Brain pericyte (primary cell): Measurements from ENCODE around the gene IRS2.

Source experiments
- DNase-seq: peaks from one replicate; pipeline ENCODE4 v3.0.0-alpha.2; 2012; ENCODE audit warnings: low read depth, low spot score

IRS2 gene

DNA sequence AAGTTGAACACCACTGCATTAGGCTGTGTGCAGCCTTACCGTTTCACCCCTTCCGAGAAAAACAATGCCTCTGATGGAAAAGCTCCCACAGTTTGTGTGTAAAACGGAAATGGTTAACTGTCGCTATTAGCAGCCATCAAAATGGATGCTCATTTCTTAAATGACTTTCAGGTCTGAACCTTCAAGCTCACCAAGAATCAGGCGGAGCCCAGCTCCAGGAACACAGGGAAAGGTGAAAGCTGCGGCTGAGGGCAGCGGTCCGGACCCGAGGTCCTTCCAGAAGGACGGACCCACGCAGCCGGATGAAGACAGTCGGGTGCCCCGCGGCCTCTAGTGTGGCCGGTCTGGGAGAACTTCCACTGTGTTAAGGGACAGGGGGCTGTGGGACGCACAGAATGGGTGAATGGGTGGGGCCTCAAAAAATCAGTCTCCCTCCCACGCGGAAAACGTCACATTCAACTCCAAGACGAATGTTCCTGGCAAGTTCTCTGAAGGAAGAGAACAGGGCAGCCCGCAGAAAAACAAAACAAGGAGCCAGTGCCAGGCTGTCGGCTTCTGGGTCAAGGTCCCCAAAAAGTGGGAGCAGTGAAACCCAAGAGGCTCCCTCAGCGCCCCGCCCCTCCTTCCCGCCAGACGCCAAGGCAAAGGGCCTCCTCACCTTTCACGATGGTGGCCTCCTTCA lies 4.9 kb downstream of the IRS2 start:
- no peak for DNase-seq

DNA sequence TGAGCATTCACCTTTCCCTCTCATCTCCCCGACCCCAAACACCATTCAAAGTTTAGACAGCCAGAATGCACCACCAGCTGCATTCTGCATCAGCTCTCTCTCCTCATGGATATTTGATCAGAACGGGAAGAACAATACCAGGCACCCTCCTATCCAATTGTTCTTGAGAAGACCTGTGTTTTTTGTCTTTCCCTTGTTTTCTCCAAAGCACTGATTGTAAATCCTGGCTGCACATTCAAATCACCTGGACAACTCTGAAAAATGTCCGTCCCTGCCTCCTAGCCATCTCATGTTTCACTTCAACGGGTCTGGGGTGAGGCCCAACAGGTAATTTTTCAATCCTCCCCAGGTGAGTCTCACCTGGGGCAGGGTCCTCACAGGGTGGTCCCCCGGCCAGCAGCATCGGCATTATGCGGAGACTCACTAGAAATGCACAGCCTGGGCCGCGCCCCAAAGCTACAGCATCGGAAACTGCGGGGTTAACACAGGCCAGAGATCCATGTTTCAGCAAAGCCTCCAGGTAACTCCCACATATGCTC lies 5.5 kb downstream of the IRS2 start:
- no peak for DNase-seq

- DNase-seq, result no peak
These were observed 6.4 kb downstream of the IRS2 start for GRCh38 chr13:109779876-109780510.

DNA sequence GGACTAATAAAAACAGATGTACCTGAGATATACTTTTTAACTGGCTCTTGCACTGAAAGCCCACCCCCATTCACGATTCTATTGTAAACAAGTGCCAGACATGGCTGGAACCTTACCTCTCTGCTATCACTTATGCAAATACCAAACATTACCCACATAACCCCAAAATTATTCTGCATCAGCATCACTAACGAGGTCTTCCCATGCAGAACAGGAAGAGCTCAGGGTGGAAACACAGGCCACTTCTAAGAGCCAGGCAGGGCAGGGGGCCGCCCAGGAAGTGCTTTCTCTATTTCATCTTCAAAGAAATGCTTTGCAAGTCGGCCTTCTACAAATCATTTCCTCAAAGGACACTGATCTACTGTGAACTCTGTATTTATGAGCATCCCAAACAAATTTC lies 7.3 kb downstream of the IRS2 start:
- DNase-seq, result no peak

DNA sequence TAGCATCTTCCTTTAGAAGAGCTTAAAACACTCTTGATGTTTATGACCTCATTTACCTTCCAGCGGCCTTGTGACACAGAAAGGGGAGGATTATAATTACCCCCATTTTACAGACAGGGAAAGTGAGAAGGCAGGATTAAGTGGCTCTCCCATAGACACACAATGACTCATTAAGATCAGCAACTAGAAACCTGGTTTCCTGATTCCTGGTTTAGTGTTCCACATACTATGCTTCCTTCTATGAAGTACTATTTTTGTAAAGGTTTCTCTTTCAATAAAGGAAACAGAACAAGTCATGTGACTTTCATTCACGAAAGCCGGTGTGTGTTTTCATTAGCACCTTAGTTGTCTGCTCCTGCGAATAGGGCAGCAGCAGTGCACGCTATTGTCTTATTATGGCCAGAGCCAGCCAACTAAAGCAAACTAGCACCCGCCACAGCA lies 8.3 kb downstream of the IRS2 start:
- DNase-seq, result no peak

- DNase-seq, result no peak
These were observed 9.8 kb downstream of the IRS2 start for GRCh38 chr13:109776575-109776974.

DNA sequence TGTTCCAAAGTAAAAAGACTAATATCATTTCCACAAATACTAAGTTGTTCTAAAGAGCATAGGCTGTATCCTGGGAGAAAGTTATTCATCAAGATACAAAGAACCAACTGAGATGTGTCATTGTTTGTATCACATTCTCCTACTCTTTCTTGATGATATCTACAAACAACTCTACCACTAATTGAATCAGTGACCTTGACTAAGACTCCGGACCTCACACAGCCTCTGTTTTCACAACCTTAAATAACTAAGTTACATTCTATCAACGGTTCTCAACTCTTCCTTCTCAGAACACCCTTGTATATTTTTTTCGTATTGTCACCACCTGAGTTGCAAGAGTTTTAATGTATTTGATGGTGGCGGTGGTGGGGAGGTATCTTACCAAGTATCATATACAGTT lies 12.6 kb downstream of the IRS2 start:
- no peak for DNase-seq

GRCh38 chr13:109773276-109773675 lies 13.1 kb downstream of the IRS2 start:
- DNase-seq, result no peak

DNA sequence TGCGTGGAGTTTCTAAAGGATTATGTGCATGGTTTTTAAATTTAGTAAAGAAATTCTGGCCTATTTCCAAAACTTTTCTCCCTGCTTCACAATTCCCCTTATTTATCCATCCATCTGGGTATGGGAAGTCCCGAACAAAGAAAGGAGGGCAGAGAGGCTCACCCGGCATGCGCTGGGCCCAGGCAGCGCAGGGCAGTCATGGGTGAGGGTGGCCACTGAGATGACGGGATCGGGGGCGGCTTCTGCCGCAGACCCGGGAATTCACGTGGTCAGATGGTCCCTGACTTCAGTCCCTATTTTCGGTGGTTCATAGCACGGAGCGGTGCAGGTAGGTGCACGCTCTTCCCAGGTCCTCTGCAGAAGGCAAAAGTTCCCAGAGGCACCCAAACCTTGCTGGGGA lies 14.5 kb downstream of the IRS2 start:
- no peak for DNase-seq

- DNase-seq, result no peak
These were observed 15.9 kb downstream of the IRS2 start for GRCh38 chr13:109770436-109770835.

GRCh38 chr13:109769921-109770320 lies 16.5 kb downstream of the IRS2 start:
- DNase-seq, result no peak

DNA sequence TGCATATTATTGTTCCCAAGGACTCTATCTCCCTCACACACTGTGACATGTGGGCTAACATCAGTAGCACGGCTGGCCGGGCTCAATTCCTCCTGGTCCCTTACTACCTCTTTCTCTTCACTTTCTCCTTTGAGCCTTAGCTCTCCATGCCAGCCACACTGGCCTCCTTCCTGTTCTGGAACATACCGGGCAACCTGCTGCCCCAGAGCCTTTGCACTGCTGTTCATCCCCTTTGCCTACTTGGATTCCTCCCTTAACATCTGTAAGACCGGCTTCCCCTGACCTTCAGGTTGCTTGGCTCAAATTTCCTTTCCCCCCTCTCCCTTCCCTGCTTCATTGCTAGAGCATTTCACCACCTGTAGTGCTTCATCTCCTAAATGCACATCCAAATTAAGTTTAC lies 17.1 kb downstream of the IRS2 start:
- DNase-seq, result no peak

GRCh38 chr13:109768616-109769015 lies 17.8 kb downstream of the IRS2 start:
- DNase-seq, result no peak

- no peak for DNase-seq
These were observed 18.2 kb downstream of the IRS2 start for GRCh38 chr13:109768176-109768575.

GRCh38 chr13:109767023-109767422 lies 19.4 kb downstream of the IRS2 start:
- no peak for DNase-seq

- DNase-seq, result no peak
These were observed 21.7 kb downstream of the IRS2 start for GRCh38 chr13:109764470-109765291.

- DNase-seq, result no peak
These were observed 22.3 kb downstream of the IRS2 start for GRCh38 chr13:109764045-109764444.

- DNase-seq, result no peak
These were observed 23.6 kb downstream of the IRS2 start for GRCh38 chr13:109762791-109763190.

DNA sequence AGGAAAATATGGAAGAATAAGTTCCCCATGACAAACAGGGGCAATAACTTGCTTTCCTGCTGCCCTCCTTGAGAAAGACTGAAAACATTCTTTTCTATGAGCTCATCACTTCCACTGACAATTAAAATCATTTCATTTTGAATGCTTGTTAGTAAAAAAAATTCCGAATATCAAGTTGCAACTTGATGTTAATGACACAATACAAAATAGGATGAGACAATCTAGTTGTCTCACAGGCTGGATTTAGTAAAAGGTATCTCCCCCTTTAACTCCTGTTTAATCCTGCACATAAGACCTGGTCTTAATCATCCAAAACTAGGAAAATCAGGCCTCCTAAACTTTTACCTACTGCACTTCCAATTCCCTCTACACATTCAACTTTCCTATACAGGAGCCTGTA lies 24.7 kb downstream of the IRS2 start:
- no peak for DNase-seq

DNA sequence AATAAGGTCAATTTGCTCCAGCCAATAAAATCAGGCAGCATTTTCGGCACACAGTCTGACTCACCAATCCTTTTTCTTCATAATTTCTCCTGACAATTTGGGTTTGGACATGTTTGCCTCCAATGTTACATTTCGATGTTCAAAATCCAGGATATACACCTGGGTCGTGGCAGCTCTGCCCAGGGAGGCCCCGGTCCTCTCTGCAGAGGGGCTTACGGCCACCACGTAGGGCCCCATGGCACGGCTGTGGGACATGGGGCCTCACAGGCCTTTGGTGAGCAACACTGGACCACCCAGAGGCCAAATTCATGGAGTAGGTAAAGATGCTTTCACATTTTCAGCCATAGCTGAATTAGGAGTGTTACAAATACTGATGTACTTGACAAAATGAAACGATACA lies 25.4 kb downstream of the IRS2 start:
- no peak for DNase-seq

DNA sequence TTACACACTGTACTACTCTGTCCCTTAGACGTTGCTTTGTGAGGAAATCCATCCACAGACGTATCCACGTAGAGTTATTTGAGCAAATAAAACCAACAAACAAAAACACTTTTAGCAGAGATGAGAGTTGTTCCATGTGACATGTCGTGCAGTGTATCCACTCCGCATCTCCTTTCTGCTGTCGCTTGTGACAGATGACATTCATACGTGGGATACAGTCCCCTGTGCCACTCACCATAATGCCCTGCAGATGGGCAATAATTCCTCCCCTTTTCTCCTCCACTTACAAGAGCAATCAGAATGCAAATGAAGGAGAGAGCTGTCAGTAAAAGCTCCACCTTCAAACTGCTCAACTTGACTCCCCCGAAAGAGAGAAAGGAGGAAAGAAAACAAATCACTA lies 26.0 kb downstream of the IRS2 start:
- DNase-seq, result no peak

- no peak for DNase-seq
These were observed 26.8 kb downstream of the IRS2 start for GRCh38 chr13:109759609-109760008.
